GM19351 (cell line): Measurements from ENCODE around the gene SOCS3.

Source experiments
- ATAC-seq: cut with Tn5 transposase; IDR thresholded peaks from one replicate; pipeline ENCODE4 v1.9.1; 2021; ENCODE audit warnings: mild to moderate bottlenecking, moderate library complexity; ENCODE audit not compliant: unreplicated experiment

The SOCS3 gene, protein sequence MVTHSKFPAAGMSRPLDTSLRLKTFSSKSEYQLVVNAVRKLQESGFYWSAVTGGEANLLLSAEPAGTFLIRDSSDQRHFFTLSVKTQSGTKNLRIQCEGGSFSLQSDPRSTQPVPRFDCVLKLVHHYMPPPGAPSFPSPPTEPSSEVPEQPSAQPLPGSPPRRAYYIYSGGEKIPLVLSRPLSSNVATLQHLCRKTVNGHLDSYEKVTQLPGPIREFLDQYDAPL

DNA sequence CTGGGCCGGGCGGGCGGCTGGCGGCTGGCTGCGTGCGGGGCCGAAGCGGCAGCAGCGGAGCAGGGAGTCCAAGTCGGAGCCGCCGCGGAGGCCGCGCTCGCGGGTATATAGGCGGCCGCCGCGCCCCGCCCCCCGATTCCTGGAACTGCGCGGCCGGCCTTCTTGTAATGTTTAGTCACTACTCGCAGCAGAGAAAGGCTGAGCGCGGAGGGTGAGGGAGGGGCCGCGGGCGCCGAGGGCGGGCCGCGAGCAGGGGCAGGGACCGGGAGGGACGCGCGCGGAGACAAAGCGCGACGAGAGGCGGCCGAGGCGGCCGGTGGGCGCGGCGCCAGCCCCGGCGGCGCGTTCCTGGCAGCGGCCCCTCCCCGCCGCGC is at the start of gene SOCS3:
Gene SOCS3, minus strand, starts transcription at position 81 of the 374 bp plus-strand sequence. CDS start 982 bp downstream, outside the sequence.
- ATAC-seq = peak; percentile 42

DNA sequence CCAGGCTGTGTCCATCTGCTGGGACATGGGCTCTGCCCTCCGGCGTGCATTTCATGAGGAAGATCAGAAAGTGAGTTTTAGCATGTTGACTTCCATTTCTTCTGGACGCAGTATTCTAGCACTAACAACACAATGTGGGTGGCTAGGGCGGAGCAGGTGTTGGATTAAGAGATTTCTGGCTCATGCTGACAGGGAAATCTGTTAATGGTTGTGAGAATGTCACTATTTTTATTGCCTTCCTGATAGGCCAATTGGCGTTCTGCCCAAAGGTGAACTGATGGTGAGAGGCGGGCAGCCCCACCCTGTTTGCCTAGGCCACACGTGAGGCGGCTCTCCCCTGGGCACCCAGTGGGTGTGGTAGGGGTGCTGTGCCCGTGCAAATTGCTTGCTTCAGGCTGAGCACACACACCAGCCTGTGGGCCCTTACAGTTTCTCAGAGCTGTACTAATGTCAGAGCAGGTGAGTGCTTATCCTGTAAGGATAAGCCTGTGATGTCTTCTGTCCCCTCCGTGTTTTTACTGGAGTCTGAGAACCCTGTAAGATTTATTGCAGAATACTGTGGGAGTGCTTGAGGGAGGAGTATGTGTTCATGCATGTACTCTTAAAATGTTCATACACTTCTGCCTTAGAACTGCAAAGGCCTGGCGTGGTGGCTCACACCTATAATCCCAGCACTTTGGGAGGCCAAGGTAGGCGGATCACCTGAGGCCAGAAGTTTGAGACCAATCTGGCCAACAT is 49.5 kb upstream of the SOCS3 start:
- ATAC-seq = no peak

DNA sequence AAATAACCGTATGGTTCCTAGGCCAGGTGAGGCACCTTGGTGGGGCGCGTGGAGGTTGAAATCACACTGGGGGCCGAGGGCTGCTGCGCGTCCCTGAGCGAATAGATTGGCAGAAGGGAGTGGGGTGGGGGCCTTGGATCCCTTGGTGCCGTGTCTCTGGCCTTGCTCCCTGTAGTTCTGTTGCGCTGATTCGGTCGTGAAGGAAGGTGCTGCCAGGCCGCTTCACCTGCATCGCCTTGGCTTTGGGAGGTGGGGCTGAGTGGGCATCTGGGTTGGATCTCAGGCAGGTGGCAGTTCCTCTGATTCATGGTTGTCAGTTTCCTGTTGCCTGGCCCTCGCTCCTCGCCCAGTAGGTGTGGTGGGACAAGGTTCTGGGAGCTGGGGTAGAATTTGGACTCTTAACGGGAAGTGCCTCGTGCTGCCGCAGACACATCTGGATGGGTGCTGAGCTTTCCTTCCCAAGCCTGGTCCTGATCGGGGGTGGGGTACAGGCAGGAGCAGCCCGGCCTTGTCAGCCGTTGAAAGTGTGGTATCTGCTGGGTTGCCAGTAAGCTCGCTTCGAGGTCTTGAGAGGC is 48.7 kb upstream of the SOCS3 start:
- no peak for ATAC-seq

DNA sequence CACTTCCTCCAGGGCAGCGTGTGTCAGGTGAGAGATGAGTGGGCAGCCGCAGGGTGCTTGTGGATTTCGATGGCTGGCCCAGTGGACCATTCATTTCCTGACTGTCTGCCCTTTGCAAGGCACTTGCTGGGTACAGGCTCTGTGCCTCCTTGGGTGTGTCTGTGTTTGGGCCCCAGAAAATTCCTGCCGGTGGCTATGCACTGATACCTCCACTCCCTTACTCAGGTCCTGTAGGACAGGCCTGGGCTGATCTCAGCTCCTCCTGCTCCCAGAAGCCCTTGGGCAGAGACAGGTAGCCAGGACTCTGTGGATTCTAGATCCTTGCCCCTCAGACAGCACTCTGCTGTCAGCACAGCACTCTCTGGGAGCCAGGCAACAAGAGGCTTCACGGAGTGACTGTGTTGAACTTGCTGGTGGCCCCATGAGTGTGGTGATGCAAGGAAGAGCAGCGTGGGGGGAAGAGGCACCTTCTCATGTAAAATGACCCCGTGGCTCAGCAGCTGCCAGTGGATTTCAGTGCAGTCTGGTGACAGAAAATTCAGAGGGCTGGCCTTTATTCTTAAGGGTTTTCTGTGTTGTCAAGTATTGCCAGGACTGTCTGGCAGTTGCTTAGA is 47.6 kb upstream of the SOCS3 start:
- no peak for ATAC-seq

DNA sequence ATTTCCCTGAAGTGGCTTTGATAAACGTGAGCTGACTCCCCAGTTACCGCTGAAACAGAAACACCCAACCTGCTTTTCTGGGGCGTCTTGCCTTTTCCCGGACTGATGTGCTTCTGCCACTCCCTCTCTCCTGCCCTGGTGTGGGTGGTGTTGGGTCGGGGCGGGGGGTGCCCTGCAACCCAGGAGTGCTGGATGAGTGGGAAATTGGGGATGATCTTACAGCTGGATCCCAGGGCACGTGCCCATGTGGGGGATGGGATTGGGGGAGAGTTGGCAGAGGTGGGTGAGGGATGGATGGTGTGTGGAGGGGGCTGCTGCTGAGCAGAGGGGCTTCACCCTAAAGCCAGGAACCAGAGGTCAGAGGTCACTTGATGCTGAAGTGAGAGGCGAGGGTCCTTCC is 47.0 kb upstream of the SOCS3 start:
- no peak for ATAC-seq

DNA sequence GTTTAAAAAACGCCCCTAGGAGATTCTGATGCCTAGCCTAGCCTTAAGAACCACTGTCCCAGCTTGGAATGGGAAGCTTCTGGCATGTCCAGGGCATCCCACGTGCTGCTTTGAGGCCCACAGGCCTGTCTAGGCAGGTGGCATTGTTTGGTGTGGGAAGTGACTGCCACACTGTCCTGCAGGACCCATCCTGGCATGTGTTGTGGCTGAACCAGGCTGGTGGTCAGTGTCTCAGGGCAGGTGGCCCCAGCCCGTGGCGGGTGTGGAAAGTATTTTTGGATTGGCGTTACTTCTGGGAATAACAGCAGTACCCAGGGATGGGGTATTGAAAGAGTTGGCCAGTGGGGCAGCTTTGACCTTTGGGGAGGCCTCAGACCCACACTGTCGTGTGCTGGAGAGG is 46.5 kb upstream of the SOCS3 start:
- no peak for ATAC-seq

DNA sequence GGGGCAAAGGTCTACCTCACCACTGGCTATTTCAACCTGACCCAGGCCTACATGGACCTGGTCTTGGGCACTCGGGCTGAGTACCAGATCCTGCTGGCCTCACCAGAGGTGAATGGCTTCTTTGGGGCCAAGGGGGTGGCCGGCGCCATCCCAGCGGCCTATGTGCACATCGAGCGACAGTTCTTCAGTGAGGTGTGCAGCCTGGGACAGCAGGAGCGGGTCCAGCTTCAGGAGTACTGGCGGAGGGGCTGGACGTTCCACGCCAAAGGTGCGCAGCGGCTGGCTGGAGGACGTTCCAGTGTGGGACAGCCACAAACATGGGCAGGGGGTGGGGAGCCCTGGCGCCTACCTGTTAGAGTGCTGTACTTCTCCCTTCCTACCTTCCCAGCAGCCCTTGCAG is 43.9 kb upstream of the SOCS3 start:
- no peak for ATAC-seq

DNA sequence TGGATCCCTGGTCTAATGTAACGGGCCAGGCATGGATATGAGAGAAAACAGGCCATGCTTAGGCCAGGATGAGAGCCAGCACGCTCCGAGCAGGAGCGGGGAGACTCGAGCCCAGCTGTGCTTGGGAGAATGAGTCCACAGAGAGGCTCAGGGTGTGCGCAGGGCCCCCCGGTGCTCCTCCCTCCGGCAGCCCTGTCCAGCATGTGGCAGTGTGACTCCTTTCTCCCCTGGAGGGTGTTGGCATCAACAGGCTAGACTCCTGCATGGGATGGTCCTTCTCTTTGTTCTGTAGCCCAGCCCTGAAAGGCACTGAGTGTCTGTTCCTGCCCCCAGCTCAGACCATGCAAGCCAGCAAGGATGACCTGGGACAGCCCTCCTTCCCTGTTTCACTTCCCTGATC is 42.0 kb upstream of the SOCS3 start:
- no peak for ATAC-seq

DNA sequence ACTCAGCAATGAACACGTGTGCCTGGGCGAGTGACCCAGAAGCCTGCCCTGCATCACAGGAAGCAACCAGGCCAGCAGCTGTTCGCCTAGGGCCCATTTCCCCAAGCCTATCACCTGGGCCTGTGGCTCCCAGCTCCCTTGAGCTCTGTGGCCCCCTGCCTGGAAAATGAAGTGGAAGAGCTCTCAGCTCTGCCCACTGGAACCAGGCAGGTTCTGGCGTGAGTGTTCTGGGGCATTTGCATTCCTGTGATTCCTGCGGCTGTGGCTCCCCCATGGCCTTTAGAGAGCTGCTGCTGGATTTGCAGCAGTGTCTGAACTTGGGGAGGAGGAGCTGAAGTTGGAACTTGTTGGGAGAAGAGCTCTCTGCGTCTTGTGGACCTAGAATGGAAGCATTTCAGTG is 41.4 kb upstream of the SOCS3 start:
- no peak for ATAC-seq

DNA sequence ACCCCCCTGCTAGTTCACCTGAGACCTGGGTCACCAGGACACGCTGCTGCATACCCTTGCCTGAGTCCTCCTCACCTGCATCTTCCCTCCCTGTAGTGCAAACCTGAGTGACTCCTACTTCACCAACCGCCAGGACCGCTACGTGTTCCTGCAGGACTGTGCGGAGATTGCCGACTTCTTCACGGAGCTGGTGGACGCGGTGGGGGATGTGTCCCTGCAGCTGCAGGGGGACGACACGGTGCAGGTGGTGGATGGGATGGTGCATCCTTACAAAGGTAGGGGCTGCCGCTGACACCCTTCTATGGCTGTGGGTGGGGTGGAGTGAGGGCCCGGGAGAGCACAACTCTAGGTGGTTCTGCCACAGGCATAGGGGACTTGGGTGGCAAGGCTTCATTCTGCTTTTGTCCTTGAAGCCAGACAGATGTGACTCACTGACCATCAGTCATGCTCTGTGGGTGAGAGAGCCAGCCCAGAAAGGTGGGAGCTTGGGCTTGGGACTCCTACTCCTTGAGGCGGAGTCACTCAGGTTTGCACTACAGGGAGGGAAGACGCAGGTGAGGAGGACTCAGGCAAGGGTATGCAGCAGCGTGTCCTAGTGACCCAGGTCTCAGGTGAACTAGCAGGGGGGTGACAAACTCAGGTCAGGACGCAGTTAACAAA is 40.8 kb upstream of the SOCS3 start:
- no peak for ATAC-seq

DNA sequence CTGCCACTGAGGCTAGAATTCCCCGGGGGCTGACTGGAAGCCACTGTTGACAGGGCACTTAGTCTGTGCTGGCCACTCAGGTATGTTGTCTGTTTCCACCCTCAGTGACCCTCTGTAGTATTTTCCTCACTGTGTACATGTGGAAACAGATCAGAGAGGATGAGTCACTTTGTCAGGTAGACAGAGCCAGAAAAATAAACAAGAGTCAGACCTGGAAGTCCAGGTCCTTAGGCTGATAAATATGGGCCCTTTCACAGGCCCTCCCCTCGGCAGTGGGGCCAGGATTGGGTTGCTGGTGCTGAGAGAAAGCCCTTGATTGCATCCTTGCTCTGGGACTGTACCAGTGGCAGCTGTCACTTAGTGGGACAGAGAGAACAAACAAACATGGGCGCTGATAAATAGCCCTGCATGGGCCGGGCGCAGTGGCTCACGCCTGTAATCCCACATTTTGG is 39.8 kb upstream of the SOCS3 start:
- ATAC-seq = no peak

DNA sequence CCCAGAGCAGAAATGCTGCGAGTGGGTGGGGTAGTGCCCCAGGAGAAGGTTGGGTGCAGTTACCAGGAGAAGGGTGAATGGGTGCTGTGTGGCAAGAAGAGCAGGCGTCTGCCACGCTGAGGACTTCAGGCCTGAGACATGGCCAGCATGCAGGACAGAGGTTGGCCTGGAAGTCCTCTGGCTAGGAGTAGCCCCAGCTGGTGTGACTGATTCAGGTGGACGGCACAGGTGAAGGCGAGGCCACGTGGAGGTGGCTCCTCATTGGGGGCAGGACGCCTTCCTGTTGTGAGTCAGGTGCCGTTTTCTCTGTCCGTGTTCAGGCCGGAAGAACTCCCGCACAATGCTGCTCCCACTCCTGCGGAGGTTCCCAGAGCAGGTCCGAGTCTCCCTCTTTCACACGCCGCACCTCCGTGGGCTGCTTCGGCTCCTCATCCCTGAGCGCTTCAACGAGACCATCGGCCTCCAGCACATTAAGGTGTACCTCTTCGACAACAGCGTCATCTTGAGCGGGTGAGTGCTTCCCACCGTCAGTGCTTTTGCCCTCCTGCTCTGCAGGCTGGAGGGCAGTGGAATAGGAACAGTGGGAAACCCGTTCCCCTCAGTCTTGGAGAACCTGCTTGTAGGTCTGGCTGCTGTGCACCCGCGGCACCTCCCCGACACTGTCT is 39.3 kb upstream of the SOCS3 start:
- no peak for ATAC-seq

DNA sequence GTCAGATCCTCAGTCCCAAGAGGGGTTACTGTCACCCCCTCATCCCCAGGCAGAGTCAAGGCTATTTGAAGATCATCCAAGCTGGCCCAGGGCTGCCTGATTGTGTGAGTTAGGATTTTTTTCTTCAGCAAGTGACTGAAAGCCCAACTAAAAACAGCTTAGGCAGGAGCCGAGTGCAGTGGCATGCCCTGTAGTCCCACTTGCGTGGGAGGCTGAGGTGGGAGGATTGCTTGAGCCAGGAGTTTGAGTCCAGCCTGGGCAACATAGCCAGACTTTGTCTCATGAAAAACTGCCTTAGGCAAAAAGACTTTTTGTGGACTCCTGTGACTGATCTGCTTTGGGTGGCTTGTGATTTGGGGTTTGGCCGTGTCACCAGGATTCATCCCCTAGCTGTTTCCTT is 38.5 kb upstream of the SOCS3 start:
- ATAC-seq = no peak

DNA sequence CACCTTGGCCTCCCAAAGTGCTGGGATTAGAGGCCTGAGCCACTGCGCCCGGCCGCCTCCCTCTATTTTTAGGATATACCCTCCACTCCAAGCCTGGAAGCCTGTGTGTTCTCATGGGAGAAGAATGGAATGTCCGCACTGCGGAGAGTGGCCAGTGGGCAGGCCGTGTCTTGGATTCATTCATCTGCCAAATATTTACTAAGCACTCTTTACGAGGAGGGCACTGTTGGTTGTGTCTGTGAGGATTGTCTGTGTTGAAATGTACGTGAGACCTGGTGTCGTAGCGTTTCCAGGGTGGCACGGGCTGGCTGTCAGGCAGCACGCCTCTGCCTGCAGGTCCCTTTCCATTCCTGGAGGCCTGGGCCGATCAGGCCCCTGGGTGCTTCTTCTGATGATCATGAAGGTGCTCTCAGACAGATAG is 37.8 kb upstream of the SOCS3 start:
- ATAC-seq = no peak

DNA sequence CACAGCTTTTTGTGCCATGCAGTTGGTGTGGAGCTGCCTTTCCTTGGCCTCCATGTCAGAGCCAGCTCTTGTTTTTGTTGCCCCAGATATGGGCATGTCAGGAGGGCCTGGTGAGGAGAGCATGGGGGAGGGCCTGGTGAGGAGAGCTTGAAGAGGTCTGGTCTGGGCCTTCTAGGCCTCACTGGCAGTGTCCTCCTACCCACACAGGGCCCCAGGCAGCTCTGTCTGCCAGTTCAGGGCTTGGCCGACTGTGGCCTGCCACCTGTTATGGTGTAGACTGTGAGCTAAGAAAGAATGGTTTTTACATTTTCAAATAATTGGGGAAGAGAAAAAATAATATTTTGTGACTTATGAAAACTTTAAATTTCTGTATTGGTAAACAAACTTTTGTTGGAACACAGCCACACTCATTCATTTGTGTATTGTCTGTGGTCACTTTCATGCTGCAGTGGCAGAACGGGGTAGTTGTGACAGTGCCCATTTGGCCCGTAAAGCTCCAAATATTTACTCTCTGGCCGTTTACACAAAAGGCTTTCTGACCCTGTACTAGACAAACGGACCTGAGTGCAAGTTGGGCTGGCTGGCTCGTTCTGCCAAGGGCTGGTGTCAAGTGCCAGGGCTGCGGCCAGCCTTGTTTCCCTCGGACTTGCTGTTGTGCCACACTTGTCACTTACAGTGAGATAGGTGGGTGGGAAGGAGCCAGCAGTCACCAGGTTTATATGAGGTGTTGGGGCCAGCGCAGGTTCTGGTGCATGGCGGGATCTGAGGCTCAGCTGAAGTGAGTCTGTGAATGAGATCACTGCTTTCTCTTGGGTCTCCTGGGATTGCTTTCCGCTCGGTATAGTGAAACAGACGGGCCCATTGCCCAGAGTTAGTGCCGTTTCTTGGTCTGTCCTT is 36.8 kb upstream of the SOCS3 start:
- ATAC-seq = no peak

DNA sequence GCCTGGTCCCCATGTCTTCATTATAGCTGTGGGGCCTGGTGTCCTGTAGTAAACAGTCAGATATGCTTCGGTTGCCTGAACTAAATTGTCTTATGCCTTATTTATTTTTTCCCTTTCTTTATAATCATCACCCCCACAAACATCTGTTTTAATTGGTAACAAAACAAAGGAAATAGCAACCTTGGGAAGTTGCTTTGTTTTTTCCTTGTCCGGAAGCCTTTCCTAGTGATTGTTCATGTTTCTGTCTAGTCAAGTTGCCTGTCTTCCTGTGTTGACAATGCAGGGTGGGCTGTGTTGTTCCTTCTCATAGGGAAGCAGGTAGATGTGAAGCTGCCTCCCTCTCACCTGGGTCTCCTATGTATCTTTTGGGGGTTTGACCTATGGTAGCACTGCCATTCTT is 35.3 kb upstream of the SOCS3 start:
- no peak for ATAC-seq

DNA sequence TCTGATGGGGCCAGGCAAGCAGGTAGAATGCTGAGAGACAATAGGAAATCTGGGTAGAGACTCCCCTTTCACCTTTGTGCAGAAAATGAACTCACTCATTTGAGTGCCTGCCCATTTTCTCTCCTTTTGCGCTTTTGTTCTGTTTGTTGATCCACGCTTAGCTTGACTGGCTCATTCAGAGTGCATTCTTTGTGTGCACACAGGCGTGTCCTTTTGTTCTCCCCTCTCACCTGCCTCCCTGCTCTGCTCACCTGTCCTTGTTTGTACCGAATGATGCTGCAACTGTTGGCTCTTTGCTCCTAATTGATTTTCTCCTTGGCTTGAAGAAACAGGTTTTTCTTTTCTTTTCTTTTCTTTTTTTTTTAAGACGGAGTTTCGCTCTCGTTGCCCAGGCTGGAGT is 34.3 kb upstream of the SOCS3 start:
- no peak for ATAC-seq

DNA sequence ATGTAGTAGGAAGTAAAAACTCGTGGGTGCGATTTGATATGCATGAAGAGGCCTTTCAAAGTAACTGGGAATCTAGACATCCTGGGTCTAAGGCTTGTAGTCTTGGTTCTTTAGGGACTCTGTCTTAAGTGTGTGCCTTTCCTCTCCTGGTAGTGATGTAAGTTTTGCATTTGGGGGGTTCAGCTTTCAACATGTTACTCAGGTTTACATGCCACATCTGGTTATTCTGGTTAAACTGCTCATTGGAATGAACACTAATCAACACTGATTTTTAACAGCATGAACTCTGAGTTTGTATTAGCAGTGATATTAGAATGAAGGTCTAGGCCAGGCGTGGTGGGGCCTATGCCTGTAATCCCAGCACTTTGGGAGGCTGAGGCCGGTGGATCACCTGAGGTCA is 33.7 kb upstream of the SOCS3 start:
- no peak for ATAC-seq

DNA sequence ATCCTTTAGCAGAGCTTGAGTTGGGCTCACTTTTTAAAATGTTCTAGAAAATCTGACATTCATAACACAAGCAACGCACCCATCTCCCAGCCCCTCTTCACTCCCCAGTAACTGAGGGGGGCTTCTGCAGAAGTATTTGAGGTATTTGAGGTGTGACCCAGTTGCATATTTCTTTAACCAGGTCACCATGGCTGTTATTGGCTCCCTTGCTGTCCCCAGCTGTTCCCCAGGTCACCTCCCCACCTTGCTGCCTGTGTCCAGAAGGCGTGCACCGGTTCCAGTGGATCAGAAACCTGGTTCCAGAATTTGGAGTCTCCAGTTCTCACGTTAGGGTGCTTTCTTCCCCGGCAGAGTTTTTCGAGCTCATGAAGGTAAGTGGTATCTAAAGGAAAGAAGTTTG is 32.4 kb upstream of the SOCS3 start:
- no peak for ATAC-seq

DNA sequence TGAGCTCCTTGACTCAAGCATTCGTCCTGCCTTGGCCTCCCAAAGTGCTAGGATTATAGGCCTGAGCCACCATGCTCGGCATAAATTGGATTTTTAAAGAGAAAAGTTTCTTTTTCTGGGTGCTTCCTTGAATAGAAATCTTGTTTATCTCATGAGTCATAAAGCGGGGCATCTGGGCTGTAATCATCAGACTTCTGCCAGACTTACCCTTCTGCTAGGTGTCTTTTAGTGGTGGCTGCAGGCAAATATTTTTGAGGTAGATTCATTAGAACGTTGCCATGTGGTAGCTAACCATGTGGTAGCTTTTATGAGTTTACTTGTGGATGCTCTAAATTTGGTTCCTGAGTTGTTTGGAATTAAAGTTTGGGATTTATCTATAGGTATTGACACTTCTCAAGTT is 32.0 kb upstream of the SOCS3 start:
- ATAC-seq = no peak
